GM12872 (cell line): ENCODE measurements around the gene SLC6A7.

Experiments used
- TF ChIP-seq, protein P1 (sequence below): IDR thresholded peaks from 3 replicates; pipeline ENCODE4 v1.5.1; 2011; ENCODE audit warnings: low read depth, mild to moderate bottlenecking, low read length, moderate library complexity; ENCODE audit not compliant: insufficient read depth

The SLC6A7 gene

DNA sequence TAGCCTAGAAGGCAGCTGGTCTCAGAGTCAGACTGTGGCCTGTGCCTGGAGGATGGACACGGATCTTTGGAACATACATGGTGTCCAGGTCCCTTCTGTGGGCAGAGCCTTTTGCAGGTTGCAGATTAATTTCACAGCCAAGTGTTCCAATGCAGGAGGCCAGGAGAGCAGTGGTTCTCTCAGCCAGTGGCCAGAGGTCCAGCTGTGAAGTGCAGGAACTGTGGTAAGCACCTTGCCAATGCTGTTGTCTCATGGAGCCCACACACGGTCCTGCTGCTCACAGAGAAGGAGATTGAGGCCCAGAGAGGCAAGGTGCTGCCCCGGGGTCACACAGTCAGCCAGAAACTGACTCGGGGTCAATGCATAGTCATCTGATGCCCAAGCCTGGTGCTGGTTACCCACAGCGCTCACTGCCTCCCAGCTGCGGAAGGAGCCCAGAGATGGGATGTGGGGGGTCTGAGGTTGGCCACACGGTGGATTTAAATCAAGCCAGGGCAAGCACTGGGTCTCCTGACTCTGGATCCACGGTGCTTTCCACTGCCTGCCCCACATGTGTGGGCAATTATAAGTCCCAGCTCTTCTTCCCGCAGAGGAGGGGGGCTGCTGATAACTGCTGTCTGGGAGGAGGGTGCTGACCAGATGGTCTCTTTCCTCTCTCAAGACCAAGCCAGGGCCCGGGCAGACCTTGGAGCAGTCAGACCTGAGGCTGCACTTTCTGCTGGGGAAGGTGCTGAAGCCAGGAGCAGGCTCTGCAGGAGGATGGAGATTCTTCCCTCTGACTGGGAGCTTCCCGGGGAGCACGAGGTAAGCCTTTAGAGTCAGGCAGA is 37.0 kb upstream of the SLC6A7 start:
- TF ChIP-seq, protein P1, sequence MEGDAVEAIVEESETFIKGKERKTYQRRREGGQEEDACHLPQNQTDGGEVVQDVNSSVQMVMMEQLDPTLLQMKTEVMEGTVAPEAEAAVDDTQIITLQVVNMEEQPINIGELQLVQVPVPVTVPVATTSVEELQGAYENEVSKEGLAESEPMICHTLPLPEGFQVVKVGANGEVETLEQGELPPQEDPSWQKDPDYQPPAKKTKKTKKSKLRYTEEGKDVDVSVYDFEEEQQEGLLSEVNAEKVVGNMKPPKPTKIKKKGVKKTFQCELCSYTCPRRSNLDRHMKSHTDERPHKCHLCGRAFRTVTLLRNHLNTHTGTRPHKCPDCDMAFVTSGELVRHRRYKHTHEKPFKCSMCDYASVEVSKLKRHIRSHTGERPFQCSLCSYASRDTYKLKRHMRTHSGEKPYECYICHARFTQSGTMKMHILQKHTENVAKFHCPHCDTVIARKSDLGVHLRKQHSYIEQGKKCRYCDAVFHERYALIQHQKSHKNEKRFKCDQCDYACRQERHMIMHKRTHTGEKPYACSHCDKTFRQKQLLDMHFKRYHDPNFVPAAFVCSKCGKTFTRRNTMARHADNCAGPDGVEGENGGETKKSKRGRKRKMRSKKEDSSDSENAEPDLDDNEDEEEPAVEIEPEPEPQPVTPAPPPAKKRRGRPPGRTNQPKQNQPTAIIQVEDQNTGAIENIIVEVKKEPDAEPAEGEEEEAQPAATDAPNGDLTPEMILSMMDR: no peak

DNA sequence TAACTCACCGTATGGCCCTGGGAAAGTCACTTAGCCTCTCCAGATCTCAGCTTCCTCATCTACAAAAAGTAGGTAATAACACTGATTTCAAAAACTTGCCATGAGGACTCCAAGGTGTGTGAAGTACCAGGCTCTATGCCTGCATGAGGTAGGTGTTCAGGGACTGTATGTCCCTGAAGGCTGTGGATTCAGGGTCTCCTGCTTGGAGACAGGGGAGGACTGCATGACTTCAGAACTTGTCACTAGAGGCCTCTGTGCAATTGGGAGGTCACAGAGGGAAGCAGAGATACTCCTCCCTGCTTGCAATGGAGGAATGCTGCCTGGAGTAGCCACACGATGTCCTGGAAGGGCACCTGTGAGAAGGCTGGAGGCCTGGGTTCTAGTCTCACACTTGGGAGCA is 36.4 kb upstream of the SLC6A7 start:
- TF ChIP-seq, protein P1: no peak

DNA sequence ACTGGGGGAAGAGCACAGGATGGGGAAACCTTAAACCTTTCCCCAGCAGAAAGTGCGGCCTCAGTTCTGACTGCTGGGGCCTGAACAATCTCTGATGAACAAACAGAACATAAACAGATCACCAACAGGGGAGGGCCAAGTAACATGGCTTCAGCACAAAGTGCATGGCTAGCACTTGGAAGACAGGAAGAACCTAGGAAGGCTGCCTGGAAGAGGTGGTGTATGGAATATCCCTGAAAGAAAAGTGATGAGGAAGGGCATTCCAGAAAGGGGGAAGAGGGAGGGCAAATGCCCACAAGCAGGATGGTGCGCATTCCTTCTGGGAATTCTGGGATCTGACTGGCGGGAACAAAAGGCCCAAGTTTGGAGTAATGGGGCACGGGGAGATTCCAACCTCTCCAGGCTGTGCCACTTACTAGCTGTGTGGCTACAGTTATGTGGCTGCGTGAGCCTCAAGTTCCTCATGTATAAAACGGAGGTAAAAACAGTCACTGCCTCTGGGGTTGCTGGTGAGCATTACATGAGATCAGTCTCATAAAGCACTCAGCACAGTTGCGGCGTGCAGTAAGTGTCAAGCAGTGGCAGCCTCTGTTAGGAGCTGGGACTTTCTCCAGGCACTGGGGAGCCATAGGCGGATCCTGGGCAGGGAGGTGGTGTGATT is 35.8 kb upstream of the SLC6A7 start:
- TF ChIP-seq, protein P1: peak; percentile 19; the same call in 1 of the 3 replicates

DNA sequence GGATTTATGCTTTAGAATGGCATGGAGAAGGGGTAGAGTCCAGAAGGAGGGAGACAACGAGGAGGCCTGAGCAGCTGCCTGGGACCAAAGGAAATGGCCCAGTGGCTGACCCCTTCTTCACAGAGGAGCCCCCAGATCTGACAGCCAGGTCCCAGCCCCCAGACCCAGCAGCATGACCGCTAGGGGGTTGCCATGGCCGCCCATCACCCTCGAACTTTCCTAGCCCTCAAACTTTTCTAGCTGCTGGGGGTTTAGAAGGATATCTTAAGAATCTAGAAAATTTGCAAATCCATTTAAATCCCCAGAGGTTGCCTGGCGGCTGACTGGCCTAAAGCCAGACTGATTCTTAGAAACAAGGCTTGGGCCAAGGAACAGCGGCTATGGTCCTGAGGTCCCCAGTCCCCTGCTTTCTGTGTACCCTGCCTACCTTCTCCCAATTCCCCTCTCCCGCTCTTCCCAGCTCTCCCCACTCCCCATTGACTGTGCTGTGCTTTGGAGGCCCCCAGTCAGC is 35.2 kb upstream of the SLC6A7 start:
- TF ChIP-seq, protein P1: no peak; the same call in 2 of the 3 replicates

DNA sequence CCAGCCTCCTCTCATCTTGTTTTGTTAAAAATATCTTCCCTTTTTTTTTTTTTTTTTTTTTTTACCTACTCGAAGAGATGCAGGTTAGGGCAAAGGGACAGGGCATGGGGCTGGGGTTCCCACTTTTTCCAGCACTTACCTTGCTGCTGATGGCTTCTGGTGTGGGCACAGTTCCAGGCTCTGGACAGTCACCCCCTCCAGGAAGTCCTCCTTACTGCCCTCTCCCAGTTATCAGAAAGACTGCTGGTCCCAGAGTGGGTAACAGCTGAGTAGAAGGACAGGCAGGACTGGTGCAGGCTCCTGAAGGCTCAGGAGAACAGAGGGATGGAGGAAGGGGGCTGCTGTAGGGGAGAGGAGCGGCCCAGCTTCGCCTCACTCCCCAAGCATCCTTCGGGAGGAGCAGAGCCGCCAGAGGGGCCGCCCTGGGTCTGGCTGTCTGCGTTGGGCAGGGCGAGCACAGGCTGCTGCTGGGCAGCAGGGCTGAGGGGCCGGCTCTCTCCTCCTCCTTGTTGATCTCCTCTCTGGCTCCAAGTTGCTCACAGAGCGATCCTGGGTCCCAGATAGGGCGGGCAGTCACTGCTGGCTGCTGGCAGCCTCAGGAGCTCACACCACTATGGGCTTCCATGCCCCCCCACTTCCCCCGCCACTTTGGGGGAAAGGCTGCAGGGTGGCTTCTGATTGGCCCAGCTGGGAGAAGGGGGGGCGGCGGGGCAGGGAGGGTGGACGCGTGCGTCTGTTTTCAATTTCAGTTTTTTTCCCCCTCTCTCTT is 34.4 kb upstream of the SLC6A7 start, which contains the start of gene PDGFRB:
TSS of gene PDGFRB (minus strand) at position 588 of the 769 bp plus-strand sequence. CDS start 18,798 bp downstream, outside the sequence.
- TF ChIP-seq, protein P1: no peak

DNA sequence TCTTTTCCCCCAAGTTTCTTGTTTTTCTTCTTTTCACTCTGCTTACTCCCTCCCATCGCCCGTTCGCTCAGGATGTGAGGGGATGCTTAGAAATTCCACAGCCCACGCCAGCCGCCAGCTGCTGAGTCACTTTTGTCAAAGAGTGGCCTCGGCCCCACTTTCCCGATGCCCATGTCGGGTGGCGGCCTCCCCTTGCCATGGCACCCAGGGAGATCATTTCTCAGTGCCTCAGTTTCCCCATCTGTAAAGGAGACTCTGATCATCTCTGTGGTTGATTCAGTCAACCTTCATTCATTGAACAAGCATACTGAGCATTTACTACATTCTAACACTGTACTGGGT is 33.9 kb upstream of the SLC6A7 start:
- TF ChIP-seq, protein P1: no peak

DNA sequence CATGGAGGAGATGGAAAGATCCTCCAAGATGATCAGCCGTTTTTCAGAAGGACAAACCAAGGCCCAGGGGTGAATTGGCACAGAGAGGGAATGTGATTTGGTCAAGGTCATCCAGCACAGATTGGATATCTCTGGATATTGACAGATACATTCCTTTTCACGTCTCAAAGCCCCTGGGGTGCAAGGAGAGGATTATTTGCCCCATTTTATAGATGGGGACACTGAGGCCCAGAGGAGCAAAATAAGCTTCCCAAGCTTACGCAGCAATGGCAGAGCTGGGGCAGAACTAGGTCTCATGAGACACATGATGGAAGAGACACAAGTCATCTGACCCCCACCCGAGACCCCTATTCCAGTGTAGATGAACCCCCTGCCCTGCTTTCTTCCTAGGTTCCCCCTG is 33.3 kb upstream of the SLC6A7 start:
- TF ChIP-seq, protein P1: no peak
